ENCODE measurements around the gene FRYL. TPM values are rescaled to one million over a fixed set of nuclear protein-coding genes. Genes with fewer than 3 reads are reported as not detected.

The FRYL gene
- polyA plus RNA-seq, 1 experiment = 28.0 TPM

- ChIA-PET POLR2A (no interaction called here), CTCF (no interaction called here)
- no peak overlapping the region for H3K27ac ChIP-seq (ENCODE audit: low read depth, low read length)
- DNase-seq (ENCODE audit: low read depth, low spot score) = no peak
- no peaks in the 10 kb centered on the region for H3K9me3 ChIP-seq (ENCODE audit: control insufficient read depth, insufficient read depth, low read length)
- no peak for TF ChIP-seq CTCF (IDR thresholded peaks at IDR 0.05; ENCODE audit: low read depth, low read length)
- H3K27me3 ChIP-seq (ENCODE audit: control insufficient read depth, insufficient read depth, low read length) = no peaks in the 10 kb centered on the region
- no peak overlapping the region for H3K4me3 ChIP-seq (ENCODE audit: low read depth, low read length)
These were observed 19.1 kb upstream of the FRYL start for GRCh38 chr4:48799157-48799556.

- no peaks in the 10 kb centered on the region for H3K9me3 ChIP-seq (ENCODE audit: control insufficient read depth, insufficient read depth, low read length)
- H3K27ac ChIP-seq (ENCODE audit: low read depth, low read length) = no peak overlapping the region
- ChIA-PET POLR2A (no interaction called here), CTCF (no interaction called here)
- DNase-seq (ENCODE audit: low read depth, low spot score) = no peak
- no peak for TF ChIP-seq CTCF (IDR thresholded peaks at IDR 0.05; ENCODE audit: low read depth, low read length)
- no peak overlapping the region for H3K4me3 ChIP-seq (ENCODE audit: low read depth, low read length)
- H3K27me3 ChIP-seq (ENCODE audit: control insufficient read depth, insufficient read depth, low read length) = no peaks in the 10 kb centered on the region
These were observed 18.0 kb upstream of the FRYL start for GRCh38 chr4:48798117-48798516.

GRCh38 chr4:48796927-48797679 lies 17.0 kb upstream of the FRYL start:
- TF ChIP-seq CTCF (IDR thresholded peaks at IDR 0.05; ENCODE audit: low read depth, low read length) = no peak
- H3K4me3 ChIP-seq (ENCODE audit: low read depth, low read length) = no peak overlapping the region
- DNase-seq (ENCODE audit: low read depth, low spot score) = no peak
- no peaks in the 10 kb centered on the region for H3K27me3 ChIP-seq (ENCODE audit: control insufficient read depth, insufficient read depth, low read length)
- no peak overlapping the region for H3K27ac ChIP-seq (ENCODE audit: low read depth, low read length)
- no peaks in the 10 kb centered on the region for H3K9me3 ChIP-seq (ENCODE audit: control insufficient read depth, insufficient read depth, low read length)
- POLR2A ChIA-PET = no interaction called here
- CTCF ChIA-PET = no interaction called here

- TF ChIP-seq CTCF (IDR thresholded peaks at IDR 0.05; ENCODE audit: low read depth, low read length) = no peak
- H3K27ac ChIP-seq (ENCODE audit: low read depth, low read length) = no peak overlapping the region
- no peaks in the 10 kb centered on the region for H3K9me3 ChIP-seq (ENCODE audit: control insufficient read depth, insufficient read depth, low read length)
- ChIA-PET POLR2A (no interaction called here), CTCF (no interaction called here)
- H3K27me3 ChIP-seq (ENCODE audit: control insufficient read depth, insufficient read depth, low read length) = no peaks in the 10 kb centered on the region
- H3K4me3 ChIP-seq (ENCODE audit: low read depth, low read length) = no peak overlapping the region
- DNase-seq (ENCODE audit: low read depth, low spot score) = no peak
These were observed 16.3 kb upstream of the FRYL start for GRCh38 chr4:48796191-48796926.

- POLR2A ChIA-PET = no interaction called here
- Histone ChIP-seq H3K27me3 (ENCODE audit: control insufficient read depth, insufficient read depth, low read length) (no peaks in the 10 kb centered on the region), H3K4me3 (ENCODE audit: low read depth, low read length) (no peak overlapping the region), H3K9me3 (ENCODE audit: control insufficient read depth, insufficient read depth, low read length) (no peaks in the 10 kb centered on the region), H3K27ac (ENCODE audit: low read depth, low read length) (no peak overlapping the region)
- CTCF ChIA-PET = no interaction called here
- DNase-seq (ENCODE audit: low read depth, low spot score) = no peak
- TF ChIP-seq CTCF (IDR thresholded peaks at IDR 0.05; ENCODE audit: low read depth, low read length) = no peak
These were observed 15.0 kb upstream of the FRYL start for GRCh38 chr4:48795108-48795507.
